DMS79 (cell line): ENCODE data around the gene VWA2.

ENCODE experiments used
- DNase-seq: peaks from one replicate; lab custom pipeline; 2025; lab: John Stamatoyannopoulos, UW

Gene VWA2, protein sequence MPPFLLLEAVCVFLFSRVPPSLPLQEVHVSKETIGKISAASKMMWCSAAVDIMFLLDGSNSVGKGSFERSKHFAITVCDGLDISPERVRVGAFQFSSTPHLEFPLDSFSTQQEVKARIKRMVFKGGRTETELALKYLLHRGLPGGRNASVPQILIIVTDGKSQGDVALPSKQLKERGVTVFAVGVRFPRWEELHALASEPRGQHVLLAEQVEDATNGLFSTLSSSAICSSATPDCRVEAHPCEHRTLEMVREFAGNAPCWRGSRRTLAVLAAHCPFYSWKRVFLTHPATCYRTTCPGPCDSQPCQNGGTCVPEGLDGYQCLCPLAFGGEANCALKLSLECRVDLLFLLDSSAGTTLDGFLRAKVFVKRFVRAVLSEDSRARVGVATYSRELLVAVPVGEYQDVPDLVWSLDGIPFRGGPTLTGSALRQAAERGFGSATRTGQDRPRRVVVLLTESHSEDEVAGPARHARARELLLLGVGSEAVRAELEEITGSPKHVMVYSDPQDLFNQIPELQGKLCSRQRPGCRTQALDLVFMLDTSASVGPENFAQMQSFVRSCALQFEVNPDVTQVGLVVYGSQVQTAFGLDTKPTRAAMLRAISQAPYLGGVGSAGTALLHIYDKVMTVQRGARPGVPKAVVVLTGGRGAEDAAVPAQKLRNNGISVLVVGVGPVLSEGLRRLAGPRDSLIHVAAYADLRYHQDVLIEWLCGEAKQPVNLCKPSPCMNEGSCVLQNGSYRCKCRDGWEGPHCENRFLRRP

DNA sequence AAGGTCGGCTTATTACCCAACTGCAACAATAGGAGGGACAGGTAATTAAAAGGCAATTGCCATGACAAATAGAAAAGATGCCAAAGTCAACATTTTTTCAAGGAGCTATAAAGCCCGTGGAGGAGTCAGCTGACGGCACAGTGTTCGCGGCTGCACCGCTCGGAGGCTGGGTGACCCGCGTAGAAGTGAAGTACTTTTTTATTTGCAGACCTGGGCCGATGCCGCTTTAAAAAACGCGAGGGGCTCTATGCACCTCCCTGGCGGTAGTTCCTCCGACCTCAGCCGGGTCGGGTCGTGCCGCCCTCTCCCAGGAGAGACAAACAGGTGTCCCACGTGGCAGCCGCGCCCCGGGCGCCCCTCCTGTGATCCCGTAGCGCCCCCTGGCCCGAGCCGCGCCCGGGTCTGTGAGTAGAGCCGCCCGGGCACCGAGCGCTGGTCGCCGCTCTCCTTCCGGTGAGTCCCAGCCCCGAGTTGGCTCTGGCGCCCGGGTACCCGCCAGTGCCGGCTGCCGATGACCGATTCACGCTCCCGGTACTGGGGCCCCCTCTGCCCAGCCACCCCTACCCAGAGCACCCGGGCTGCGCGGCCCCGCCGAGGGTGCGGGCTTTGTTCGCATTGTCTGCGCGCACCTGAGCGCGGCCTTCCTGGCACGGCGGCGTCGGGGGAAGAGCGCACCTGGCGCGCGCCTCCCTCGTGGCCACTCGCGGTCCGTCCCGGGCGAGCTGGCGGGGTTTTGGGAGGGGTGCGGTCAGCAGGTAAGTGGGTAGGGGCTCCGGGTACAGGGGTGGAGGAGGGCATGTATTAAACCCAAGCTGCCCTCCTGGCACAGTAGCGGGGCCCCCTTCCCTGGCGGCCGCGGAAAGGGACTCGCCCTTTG is at the start of gene VWA2:
Gene VWA2, plus strand, starts transcription at position 138 of the 877 bp plus-strand sequence. CDS start 9,460 bp downstream, outside the sequence.
- DNase-seq: peak; percentile 23

DNA sequence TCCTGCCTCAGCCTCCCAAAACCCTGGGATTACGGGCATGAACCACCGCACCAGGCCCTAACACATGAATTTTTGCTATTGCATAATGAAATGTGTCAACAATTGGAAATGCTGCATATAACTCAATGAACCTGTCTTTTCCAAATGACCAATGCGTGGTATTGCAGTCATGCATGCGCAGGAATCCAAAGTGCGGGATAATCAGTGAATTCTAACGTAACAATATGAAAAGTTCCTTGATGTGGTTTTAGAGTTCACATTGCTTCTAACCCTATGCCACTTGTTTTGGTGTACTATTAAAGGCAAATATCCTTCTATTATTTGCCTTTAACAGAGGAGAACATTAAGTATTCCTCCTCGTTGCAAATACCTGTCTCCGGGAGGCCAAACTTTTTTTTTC is 49.4 kb upstream of the VWA2 start:
- no peak for DNase-seq

DNA sequence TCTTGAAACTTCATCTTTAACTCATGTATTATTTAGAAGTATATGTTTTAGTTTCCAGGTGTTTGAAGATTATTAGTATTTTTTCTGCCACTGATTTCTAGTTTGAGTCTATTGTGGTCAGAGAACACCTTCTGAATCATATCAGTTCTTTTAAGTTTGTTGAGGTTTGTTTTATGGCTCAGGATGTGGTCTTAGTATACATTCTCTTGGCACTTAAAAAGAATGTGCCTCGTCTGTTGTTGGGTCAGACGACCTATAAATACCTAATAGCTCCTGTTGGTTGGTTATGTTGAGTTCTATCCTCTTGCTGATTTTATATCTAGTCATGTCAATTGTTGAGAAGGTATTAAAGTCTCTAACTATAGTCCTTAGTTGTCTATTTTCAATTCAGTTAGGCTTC is 44.0 kb upstream of the VWA2 start:
- no peak for DNase-seq

DNA sequence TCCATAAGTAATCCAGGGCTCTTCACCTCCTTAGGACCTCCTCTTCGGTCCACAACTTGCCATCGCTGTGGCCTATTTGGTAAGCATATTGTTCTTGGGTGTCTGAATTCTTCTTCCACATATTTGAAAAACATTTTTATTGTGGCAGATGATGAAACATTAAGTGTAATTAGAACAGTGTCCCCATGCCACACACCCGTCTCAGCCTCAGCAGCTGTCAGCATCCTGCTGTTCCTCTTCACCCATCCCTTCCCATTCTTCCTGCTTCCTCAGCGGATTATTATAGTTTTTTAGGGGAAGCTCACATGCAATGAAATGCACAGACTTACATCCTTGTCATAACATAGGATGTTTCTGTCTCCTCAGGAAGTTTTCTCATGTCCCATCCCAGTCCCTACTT is 39.8 kb upstream of the VWA2 start:
- DNase-seq: no peak

DNA sequence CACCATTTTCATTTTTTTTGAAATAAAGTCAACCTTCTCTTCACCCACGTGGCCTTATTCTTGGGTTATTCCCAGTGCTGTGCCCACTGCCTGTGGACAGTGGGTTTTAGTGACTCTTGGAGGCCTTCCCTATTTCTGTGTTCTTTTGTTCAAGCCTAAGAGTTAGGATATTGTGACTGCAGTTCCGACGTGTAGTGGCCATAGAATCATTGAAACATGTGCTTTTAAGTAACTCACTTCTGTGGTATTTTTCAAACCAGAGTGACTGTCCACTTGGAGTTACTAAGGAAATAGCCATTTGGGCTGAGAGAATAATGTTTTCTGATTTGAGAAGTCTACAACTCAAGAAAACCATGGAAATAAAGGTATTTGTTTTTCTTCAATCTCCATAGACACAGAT is 36.2 kb upstream of the VWA2 start:
- DNase-seq: no peak

DNA sequence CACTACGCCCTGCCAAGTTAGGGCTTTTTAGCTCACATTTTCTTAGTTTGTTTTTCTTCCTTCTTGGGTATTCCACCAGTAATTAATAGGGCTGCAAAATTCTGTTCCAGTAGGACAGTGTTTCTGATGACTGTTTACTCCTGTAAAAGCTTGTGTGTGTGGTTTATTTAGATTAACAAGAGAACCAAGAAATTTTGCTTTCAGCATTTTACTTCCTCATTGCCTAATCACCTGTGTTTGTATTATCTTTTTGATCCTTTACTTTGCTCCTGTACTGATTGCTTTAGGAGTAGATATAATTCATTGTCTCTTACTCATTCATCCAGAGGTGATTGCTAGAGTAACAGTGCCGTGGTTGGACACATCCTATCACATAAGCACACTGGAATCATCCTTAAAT is 32.2 kb upstream of the VWA2 start:
- no peak for DNase-seq

DNA sequence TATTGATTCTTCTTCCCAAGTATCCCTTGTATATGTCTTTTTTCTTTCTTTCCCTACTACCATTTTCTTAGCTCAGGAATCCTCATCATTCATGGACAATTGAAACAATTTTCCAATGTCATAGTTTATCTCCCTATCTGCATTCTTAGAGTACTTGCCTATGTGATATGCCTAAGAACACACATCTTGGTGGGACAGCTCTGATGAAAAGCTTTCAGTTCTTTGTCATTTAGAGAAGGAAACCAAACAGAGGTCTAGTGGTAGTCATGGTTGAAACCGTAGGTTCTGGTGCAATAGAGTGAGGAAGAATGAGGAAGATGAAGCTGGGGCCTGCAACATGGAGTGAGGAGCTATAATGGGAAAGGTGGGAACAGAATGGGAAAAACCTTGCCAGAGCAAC is 31.7 kb upstream of the VWA2 start:
- no peak for DNase-seq

DNA sequence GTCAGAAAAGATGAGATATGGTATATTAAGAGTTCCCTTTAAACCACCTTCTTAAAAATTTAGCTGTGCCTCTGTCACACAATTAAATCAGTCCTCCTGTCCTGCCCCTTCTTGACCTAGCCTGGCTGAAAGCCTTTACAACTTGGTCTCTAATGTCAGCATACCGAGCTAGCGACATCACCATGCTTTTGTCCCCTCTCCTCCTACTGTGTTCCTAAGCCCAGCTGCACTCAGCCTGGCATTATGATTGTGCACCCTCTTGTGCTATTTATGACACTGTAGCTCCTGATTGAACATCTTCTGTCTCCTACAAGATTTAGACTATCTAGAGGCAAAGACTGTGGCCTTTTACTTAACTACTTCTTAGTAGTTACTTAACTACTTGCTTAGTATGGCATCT is 30.7 kb upstream of the VWA2 start:
- no peak for DNase-seq

DNA sequence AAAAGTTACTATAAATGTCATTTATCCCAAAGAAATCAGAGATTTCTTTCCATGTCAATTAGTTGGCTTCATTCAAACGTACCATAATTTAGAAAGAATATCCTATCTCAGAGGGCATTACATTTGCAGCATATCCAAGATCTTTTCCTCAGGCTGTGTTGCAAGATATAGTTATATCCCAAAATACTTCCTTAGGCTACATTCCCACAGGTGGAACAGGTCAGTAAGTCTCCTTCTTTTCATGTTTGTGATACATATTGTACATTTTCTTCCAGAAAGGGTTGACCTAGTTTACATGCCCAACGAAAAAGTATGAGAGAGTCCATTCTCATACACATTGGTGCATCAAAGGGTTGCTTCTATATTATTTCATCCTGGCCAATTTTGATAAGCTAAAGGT is 26.9 kb upstream of the VWA2 start:
- DNase-seq: no peak

DNA sequence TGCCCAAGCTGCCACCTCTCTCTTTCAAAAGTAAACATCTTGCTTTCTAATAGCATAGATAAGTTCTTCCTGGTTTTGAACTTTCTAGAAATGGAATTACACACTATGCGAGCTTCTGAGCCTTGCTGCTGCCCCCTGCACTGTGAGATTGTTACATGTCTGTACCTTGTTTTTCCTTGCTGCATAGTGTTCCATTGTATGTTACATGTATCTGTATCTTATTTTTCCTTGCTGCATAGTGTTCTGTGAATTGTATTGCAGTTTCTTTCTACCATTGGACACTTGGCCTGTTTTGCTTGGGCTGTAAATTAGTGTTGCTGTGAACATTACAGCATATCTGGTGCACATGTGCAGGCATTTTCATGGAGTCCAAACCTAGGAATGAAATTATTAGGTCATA is 24.0 kb upstream of the VWA2 start:
- DNase-seq: no peak

DNA sequence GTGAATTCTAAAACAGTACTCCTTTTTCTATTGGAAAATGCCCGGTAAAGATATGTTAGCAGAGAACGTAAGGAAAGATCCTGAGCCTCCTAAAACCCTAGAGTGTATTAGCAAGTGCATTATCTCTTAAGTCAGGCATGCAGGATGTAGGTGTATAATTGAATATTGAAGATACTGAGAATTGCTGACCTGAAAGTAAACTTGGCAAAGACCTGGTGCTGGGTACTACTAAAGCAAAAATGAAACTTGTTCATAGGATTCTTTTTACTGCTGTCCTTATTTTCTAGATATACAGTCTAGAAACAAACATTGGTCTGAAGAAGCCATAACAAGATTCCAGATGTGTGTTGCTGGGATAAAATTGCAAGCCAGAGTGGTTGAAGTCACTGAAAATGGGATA is 18.8 kb upstream of the VWA2 start:
- no peak for DNase-seq

DNA sequence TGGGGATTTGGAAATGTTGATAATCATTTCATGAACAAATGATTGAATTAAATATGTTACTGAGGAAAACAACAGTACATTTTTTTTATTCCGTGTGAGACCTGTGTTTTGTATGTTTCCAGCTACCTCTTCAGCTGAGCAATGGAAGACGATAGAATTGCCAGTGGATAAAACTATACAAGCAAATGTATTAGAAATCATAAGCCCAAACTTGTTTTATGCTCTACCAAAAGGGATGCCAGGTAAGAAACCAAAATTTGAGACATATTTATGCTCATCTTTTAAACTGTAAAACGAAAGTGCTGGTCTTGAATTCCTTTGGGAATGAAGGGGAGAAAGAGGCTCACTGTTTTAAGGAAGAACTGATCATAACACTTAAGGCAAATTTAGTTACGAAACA is 17.8 kb upstream of the VWA2 start:
- no peak for DNase-seq

DNA sequence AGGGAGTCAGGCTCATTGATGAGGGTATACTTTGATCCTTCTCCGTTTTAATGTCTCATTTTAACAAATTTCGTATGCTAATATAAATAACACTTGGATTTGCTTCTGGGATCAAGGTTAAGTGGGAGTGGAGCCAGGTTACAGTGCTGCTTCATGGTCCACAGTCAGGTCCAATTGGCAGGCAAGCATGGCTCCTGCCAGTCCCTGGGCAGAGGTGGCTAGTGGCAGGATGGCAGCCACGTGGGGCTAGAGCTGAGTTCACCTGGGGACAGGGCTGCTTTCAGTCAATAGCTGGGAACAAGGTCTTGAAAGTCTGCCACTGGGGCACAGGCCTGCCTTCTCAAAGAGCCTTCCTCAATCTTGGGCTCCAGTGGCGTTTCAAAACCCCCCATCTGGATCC is 16.0 kb upstream of the VWA2 start:
- DNase-seq: no peak

DNA sequence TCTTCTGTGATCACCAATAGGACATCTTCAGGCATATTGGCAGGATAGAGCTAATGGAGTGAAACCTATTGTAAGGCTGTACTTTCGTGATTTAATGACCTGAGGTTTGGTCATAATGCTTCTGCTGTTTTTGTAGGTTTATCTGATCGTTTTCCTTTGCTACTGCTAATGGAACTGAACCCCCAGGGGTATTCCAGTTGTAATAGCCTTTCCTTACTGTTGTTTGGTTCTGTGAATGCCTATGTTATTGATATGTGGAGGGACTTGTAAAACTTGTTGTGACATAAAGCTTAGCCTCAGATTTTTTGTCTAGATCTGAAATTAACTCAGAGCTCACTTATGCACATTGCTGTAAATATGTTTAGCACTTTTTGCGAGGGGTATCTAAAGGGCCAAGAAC is 10.9 kb upstream of the VWA2 start:
- DNase-seq: no peak

DNA sequence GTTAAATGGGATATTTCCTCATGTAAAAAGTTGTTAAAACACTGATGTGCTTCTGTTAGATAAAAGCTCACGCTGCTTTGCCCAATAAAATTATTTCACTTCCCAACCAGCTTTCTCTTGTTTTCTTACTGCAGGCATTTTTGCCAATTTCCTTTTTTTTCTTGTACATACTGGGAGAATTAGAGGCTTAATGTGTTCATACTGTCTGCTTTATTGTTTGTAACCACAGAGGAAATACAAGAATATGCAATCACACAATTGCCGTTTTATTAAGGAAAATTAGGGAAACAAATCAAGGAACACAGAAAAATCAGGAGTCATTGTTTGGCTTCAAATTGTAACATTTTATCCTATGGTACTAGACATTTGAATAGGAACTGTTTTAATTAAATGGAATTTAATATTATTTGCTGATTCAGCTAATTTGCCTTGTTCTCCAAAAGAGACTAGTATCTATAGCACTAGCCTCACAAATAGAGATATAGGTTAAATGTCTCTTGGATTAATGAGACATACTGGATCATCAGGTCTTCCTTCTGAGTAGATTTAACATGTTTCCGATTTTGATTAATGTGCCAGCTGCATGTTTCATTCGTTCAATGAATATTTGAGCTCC is 6.4 kb upstream of the VWA2 start:
- no peak for DNase-seq

DNA sequence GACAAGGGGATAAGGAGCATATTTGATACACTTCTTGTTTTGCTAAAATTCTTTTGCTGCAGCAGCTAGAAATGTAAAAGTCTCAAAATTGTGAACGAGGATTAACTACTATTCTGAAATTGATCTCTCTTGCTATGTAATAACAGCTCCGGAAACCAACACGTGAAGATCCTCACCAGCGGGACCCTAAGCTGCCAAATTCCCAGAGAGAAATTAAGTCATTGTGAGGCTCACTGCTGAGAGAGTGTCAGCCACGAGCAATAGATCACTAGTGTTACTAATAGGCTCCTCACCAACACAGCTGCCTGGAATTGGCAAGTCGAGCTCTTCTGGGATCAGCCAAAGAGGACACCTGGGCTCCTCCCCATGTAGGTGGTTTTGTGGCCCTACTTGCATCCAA is 5.6 kb upstream of the VWA2 start:
- DNase-seq: no peak

DNA sequence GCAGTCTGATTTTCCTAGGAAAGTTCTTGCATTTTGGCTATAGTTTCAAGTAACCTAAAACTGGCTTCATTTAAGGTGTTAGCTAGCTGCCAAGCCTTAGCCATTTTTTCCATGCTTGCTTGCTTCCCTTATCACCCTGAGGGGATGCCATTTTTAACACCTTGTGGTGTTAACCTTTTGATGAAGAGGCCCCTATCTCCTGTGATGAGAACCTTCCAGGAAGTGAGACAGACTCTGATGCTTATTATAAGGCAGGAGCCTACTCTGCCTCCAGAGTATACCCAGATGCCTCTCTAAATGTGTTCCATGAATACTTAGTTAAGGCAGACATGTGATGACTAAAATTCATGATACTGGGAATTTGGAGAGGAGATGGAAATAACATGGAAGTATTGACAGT is 4.9 kb upstream of the VWA2 start:
- no peak for DNase-seq

DNA sequence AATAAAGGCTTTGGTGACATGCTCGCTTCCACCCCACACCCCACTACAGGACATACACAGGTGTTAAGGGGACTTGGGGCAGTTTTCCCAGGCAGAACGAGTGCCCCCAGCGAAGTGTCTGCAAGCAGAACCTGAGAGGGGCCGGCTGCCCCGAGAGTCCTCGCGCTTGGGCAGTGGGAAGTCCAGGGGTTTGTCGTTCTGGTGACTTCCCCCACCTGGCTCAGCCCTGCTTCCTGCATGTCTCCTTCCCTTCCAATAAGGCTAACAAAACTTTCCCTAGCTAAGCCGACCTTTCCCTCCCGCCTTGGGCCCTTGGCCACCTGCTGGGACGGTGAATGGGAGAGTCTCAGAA is 916 bp downstream of the VWA2 start:
- DNase-seq: no peak

DNA sequence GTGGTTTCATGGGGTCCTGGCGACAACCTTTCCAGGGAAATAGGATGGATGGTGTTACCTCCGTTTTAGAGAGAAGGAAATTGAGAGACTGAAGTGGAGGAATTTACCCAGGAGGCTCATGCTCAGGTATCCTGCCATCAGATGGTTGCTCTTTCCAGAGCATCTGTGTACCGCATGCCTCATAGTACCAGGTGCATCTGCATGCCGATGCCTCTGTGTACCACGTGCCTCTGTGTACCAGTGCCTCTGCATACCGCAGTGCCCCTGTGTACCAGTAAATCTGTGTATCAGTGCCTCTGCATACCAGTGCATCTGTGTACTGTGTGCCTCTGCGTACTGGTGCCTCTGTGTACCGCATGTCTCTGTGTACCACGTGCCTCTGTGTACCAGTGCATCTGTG is 3.2 kb downstream of the VWA2 start:
- DNase-seq: no peak

DNA sequence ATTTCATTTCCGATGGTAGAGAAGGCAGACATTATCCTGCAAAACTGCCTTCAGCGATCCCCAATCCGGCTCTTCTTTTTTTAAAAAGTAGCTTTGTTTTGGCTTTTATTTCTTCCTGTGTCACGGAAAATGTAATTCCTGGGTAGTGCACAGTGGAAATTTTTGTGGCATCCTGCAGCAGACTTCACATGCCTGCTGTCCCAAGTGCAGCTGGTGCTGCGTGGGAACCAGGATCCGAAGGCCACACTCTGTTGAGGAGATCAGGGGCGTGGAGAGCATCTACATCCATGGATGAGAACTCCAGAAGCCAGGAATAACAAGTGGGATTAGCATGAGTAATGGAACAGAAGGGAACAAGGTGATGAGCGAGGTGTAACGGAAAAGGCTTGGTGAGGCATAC is 4.6 kb downstream of the VWA2 start:
- DNase-seq: no peak

DNA sequence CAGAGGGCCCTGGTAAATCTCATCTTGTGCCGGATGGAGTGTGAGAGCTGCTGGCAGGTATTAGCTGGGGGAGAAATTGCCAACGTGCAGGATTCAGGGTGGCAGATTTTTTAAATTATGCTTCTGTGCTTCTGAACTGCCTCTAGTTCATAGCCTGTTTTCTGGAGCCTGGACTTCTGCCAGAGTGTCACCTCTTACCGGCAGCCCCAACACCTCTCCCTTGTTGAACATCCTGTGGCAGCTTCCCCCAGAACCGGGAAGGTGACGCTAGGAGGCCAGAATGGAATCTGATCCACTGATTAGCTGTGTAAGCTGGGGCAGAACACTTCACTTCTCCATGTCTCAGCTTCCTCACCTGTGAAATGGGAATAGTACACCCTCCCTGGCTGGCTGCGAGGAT is 5.1 kb downstream of the VWA2 start:
- no peak for DNase-seq

DNA sequence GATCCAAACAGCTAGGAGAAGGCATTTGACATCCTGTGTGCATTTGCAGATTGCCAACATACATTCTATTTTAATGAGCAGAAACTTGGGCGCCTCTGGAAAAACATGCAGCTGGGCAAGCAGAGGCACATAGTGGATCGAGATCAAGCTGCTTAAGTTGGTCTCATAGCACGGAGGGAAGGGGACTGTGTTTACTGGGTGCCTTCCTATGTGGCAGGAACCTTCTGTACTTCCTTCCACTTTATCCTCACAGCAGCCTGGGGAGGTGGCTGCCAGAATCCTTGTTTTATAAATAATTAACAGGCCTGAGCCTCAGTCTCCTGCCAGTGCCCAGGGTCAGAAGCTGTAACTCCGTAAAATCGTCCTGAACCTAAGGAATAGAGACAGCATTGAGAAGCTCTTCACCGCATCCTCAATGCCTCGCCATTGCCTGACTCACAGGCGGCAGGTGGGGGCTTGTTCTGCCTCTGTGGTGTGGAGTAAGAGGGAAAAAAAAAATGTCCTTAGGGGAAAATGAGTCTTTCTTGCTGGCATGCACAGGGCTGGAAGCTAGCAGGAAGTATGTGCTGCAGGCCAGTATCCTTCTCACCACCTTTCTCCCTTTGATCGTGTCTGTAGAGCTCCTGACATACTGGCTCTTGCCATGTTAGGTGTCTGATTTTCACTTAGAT is 6.2 kb downstream of the VWA2 start:
- no peak for DNase-seq
